SK-N-SH (cell line): Measurements from ENCODE around the gene LETM1. TPM values are rescaled to one million over a fixed set of nuclear protein-coding genes. Genes with fewer than 3 reads are reported as not detected.
A peak's percentile ranks its signal among the peaks of the same experiment; 100 is the strongest.

Experiments
- CTCF ChIA-PET: fragments of 300-600, 350-600 bp; formaldehyde crosslinking; extraction: SDS; loops from one replicate; lab custom pipeline; 2021; lab: Yijun Ruan, JAX
- POLR2A ChIA-PET: fragments of 350-600 bp; sonication (Branson Sonifier 250); formaldehyde crosslinking; extraction: SDS; loops from one replicate; lab custom pipeline; 2020; ENCODE audit warnings: antibody characterized with exemption, inconsistent platforms; lab: Yijun Ruan, JAX
- DNase-seq: peaks from one replicate; pipeline ENCODE4 v3.0.0; 2012
- H2AFZ ChIP-seq: fragments of 200-600 bp; sonication (generic); 2 replicates; pipeline ENCODE4 v1.8.1; 2016; ENCODE audit warnings: antibody characterized with exemption, mild to moderate bottlenecking, low read depth
- H3F3A ChIP-seq: fragments of 200-600 bp; sonication (generic); replicated peaks from 2 replicates; pipeline ENCODE3; 2016; ENCODE audit warnings: antibody characterized with exemption, mild to moderate bottlenecking; ENCODE audit not compliant: insufficient read depth
- H3K27ac ChIP-seq, 2 experiments: fragments of 200-500 bp in 1 of 2; fragments of 200-600 bp in 1 of 2; sonication (Bioruptor generic) in 1 of 2; sonication (generic), shearing (Covaris generic) in 1 of 2; 2 replicates each; pipeline versions ENCODE4 v1.5.1 to v1.6.1; 2014 to 2016; ENCODE audit warnings: low read depth in 2 of 2, inconsistent platforms in 1 of 2, low read length in 1 of 2, mild to moderate bottlenecking in 1 of 2, mixed read lengths in 1 of 2
- H3K27me3 ChIP-seq: fragments of 200-600 bp; sonication (generic), shearing (Covaris generic); 2 replicates; pipeline ENCODE4 v1.6.1; 2016; ENCODE audit warnings: mixed run types; ENCODE audit not compliant: insufficient read depth
- H3K36me3 ChIP-seq, 2 experiments: fragments of 200-500 bp in 1 of 2; fragments of 200-600 bp in 1 of 2; sonication (Bioruptor generic) in 1 of 2; sonication (generic) in 1 of 2; replicated peaks in 1 of 2; 2 replicates each; pipeline versions ENCODE3 to v1.5.1; 2014 to 2016; ENCODE audit warnings: low read length in 1 of 2, mild to moderate bottlenecking in 1 of 2; ENCODE audit not compliant: insufficient read depth in 2 of 2, control insufficient read depth in 1 of 2
- H3K4me1 ChIP-seq, 2 experiments: fragments of 200-500 bp in 1 of 2; fragments of 200-600 bp in 1 of 2; sonication (Bioruptor generic) in 1 of 2; sonication (generic), shearing (Covaris generic) in 1 of 2; 2 replicates each; pipeline versions ENCODE4 v1.5.1 to v1.6.1; 2014 to 2016; ENCODE audit warnings: low read depth in 1 of 2, low read length in 1 of 2, mixed run types in 1 of 2; ENCODE audit not compliant: insufficient read depth in 2 of 2, control insufficient read depth in 1 of 2
- H3K4me2 ChIP-seq: fragments of 200-600 bp; sonication (generic), shearing (Covaris generic); 2 replicates; pipeline ENCODE4 v1.6.1; 2017; ENCODE audit warnings: mixed run types
- H3K4me3 ChIP-seq, 2 experiments: fragments of 200-500 bp in 1 of 2; fragments of 200-600 bp in 1 of 2; sonication (Bioruptor generic) in 1 of 2; sonication (generic), shearing (Covaris generic) in 1 of 2; 2 replicates each; pipeline versions ENCODE4 v1.5.1 to v1.8.1; 2014 to 2016; ENCODE audit warnings: low read depth in 2 of 2, inconsistent platforms in 1 of 2, low read length in 1 of 2, mild to moderate bottlenecking in 1 of 2, mixed read lengths in 1 of 2, moderate library complexity in 1 of 2
- H3K79me2 ChIP-seq: fragments of 200-600 bp; sonication (generic); 2 replicates; pipeline ENCODE4 v1.8.1; 2017; ENCODE audit warnings: mild to moderate bottlenecking; ENCODE audit not compliant: insufficient read depth
- H3K9ac ChIP-seq: fragments of 200-600 bp; sonication (generic); 2 replicates; pipeline ENCODE4 v1.6.1; 2017; ENCODE audit warnings: mixed run types
- H3K9me2 ChIP-seq: fragments of 200-600 bp; sonication (generic); 2 replicates; pipeline ENCODE4 v1.6.1; 2017; ENCODE audit warnings: mixed run types
- H3K9me3 ChIP-seq: fragments of 200-600 bp; sonication (generic); 2 replicates; pipeline ENCODE4 v1.6.1; 2017; ENCODE audit warnings: mixed run types, mild to moderate bottlenecking, moderate library complexity
- H4K20me1 ChIP-seq: fragments of 200-600 bp; sonication (generic); 2 replicates; pipeline ENCODE4 v1.6.1; 2017; ENCODE audit warnings: mild to moderate bottlenecking, mixed run types; ENCODE audit not compliant: insufficient read depth
- ELF1 ChIP-seq: IDR thresholded peaks from 2 replicates; pipeline ENCODE4 v1.4.0; 2012
- FOXM1 ChIP-seq: IDR thresholded peaks from 2 replicates; pipeline ENCODE4 v1.4.0; 2012; ENCODE audit warnings: low read depth, mild to moderate bottlenecking
- GATA2 ChIP-seq: sonication (generic); formaldehyde crosslinking; IDR thresholded peaks from 2 replicates; pipeline ENCODE4 v1.5.0; 2020; ENCODE audit warnings: mild to moderate bottlenecking, missing genetic modification reagents
- MAX ChIP-seq: IDR thresholded peaks from 2 replicates; pipeline ENCODE4 v1.4.0; 2012; ENCODE audit warnings: low read depth
- MEF2A ChIP-seq: IDR thresholded peaks from 2 replicates; pipeline ENCODE4 v1.4.0; 2012; ENCODE audit warnings: low read depth, borderline replicate concordance
- MXI1 ChIP-seq: IDR thresholded peaks from 2 replicates; pipeline ENCODE4 v1.6.1; 2012; ENCODE audit warnings: mild to moderate bottlenecking, low read depth, low read length, improper control_type of control experiment
- NRF1 ChIP-seq: IDR thresholded peaks from 2 replicates; pipeline ENCODE4 v1.6.1; 2012; ENCODE audit warnings: low read depth, mild to moderate bottlenecking, low read length
- PBX3 ChIP-seq: IDR thresholded peaks from 2 replicates; pipeline ENCODE4; 2012
- POLR2AphosphoS5 ChIP-seq: IDR thresholded peaks from 2 replicates; pipeline ENCODE4 v1.6.1; 2012; ENCODE audit warnings: low read depth, low read length
- RAD21 ChIP-seq: IDR thresholded peaks from 2 replicates; pipeline ENCODE4 v1.6.1; 2012; ENCODE audit warnings: mild to moderate bottlenecking, low read length
- SIN3A ChIP-seq: IDR thresholded peaks from 2 replicates; pipeline ENCODE4 v1.6.1; 2012; ENCODE audit warnings: low read depth, mild to moderate bottlenecking, low read length, moderate library complexity, borderline replicate concordance
- TAF1 ChIP-seq: IDR thresholded peaks from 2 replicates; pipeline ENCODE4 v1.6.1; 2012; ENCODE audit warnings: low read depth, mild to moderate bottlenecking, low read length, moderate library complexity, borderline replicate concordance
- TCF12 ChIP-seq: IDR thresholded peaks from 2 replicates; pipeline ENCODE4 v1.4.0; 2012
- YY1 ChIP-seq: IDR thresholded peaks from 2 replicates; pipeline ENCODE4 v1.4.0; 2012; ENCODE audit warnings: low read depth, mild to moderate bottlenecking
- WGBS: methylation state at CpG from one replicate; pipeline ENCODE4 v1.1.6; 2017; ENCODE audit warnings: low lambda C conversion rate; 5-methylcytosine and 5-hydroxymethylcytosine counted together
- polyA plus RNA-seq, 3 experiments: library from polyadenylated mRNA; depleted of rRNA; stranded (reverse); fragments of >200 nt; gene quantifications; 2 replicates each; pipeline ENCODE4 v1.2.3, GENCODE V29; 2012

Gene LETM1
- polyA plus RNA-seq, 1 of the 3 experiments (the other 2 are of a cell fraction): 25.8 TPM

GRCh38 chr4:1870578-1871443 is 14.9 kb upstream of the LETM1 start, which contains the start of gene NSD2:
NSD2 (plus strand) TSS chr4:1871393; CDS start chr4:1900655, 29,262 bp downstream.
- Histone ChIP-seq H3K36me3 (no peaks in the 10 kb centered on the region), H3K4me1 (peaks cover 17 to 26% of the 10 kb centered on the region in 2 experiments), H3K9me2 (no peaks in the 10 kb centered on the region), H3K4me2 (peak within 1 kb of the TSS; percentile 98), H3F3A (peaks cover 25% of the 10 kb centered on the region), H3K79me2 (peaks cover 47% of the 10 kb centered on the region), H3K9me3 (no peaks in the 10 kb centered on the region), H3K27me3 (no peaks in the 10 kb centered on the region), H3K27ac (peak within 1 kb of the TSS; percentile 91 to 92), H4K20me1 (peaks cover 8% of the 10 kb centered on the region; the same call in 1 of the 2 replicates), H2AFZ (peak within 1 kb of the TSS; percentile 71), H3K4me3 (peak within 1 kb of the TSS; percentile 75 to 79)
- peak; percentile 98 for DNase-seq
- whole genome bisulfite sequencing: 2% methylated on average over 11 of the region's 155 CpGs
- POLR2A ChIA-PET: interaction anchor here (0.6 to 1.7 kb wide), 2 partner anchors 14 to 623 kb away, joined by 3 to 11 read pairs; partner anchors contain the start of gene LETM1
- TF ChIP-seq POLR2AphosphoS5 (peak; percentile 48; the same call in 1 of the 2 replicates), TAF1 (peak; percentile 52; the same call in 1 of the 2 replicates), FOXM1 (no peak), MAX (peak; percentile 84), NRF1 (peak; percentile 21; the same call in 1 of the 2 replicates), MXI1 (peak; percentile 45; the same call in 1 of the 2 replicates), ELF1 (no peak)
- TF ChIP-seq, all 33 proteins: peak for 5
- CTCF ChIA-PET: interaction anchor here (1.3 to 1.4 kb wide), 3 partner anchors 14 to 143 kb away, joined by 3 to 12 read pairs (median 4); no protein-coding TSS in a partner anchor
- peak within 1 kb of the TSS; percentile 92 for H3K9ac ChIP-seq

- Histone ChIP-seq H3K27me3 (no peaks in the 10 kb centered on the region), H3K79me2 (peaks cover 42% of the 10 kb centered on the region), H3K4me1 (peaks cover 17 to 29% of the 10 kb centered on the region in 2 experiments), H3K27ac (peak overlapping the region; percentile 91 to 92), H4K20me1 (peaks cover 5% of the 10 kb centered on the region; the same call in 1 of the 2 replicates), H3K9ac (peak overlapping the region; percentile 92), H3K9me3 (no peaks in the 10 kb centered on the region), H3K4me3 (peak overlapping the region; percentile 64 to 72), H3F3A (peaks cover 25% of the 10 kb centered on the region), H3K9me2 (no peaks in the 10 kb centered on the region), H3K4me2 (peak overlapping the region; percentile 98), H2AFZ (peak overlapping the region; percentile 71), H3K36me3 (no peaks in the 10 kb centered on the region)
- peak; percentile 86 for DNase-seq
- TF ChIP-seq SIN3A: 0 out of 2 replicates have a peak, but pooled peaks have one; percentile 6
- no peak for TF ChIP-seq TCF12
- TF ChIP-seq ELF1: no peak
- no peak for TF ChIP-seq GATA2 (CRISPR knock-in tag)
- peak; percentile 50; the same call in 1 of the 2 replicates for TF ChIP-seq YY1
- no peak for TF ChIP-seq PBX3
- TF ChIP-seq RAD21: no peak
- TF ChIP-seq FOXM1: no peak
- 0 out of 2 replicates have a peak, but pooled peaks have one; percentile 35 for TF ChIP-seq NRF1
- no peak for TF ChIP-seq MEF2A
- CTCF ChIA-PET: interaction anchor here (1.3 to 1.4 kb wide), 3 partner anchors 13 to 142 kb away, joined by 3 to 12 read pairs (median 4); no protein-coding TSS in a partner anchor
- POLR2A ChIA-PET: interaction anchor here (1.0 to 1.7 kb wide), 2 partner anchors 9 to 14 kb away, joined by 3 to 11 read pairs; partner anchors contain the start of gene LETM1
- WGBS: 0% methylated on average over 1 of the region's 22 CpGs
Observed at GRCh38 chr4:1870328-1870577, 14.3 kb upstream of the LETM1 start.
